GM19395 (cell line): ENCODE data around the gene JAK1.
"Not testable (repeated sequence)": the region's sequence is repeated elsewhere in the genome, so short reads cannot be mapped to it uniquely, and the experiment has no call there.

Experiments
- ATAC-seq: cut with Tn5 transposase; IDR thresholded peaks from one replicate; pipeline ENCODE4 v1.9.1; 2021; ENCODE audit warnings: mild to moderate bottlenecking, moderate library complexity; ENCODE audit not compliant: unreplicated experiment

JAK1 gene

GRCh38 chr1:64950284-64950809 is 16.0 kb downstream of the JAK1 start:
- ATAC-seq: no peak

- no peak for ATAC-seq
Measured at GRCh38 chr1:64948905-64949833, 17.2 kb downstream of the JAK1 start.

GRCh38 chr1:64948216-64948615 is 18.1 kb downstream of the JAK1 start:
- no peak for ATAC-seq

- ATAC-seq: no peak
Measured at GRCh38 chr1:64946916-64947315, 19.4 kb downstream of the JAK1 start.

DNA sequence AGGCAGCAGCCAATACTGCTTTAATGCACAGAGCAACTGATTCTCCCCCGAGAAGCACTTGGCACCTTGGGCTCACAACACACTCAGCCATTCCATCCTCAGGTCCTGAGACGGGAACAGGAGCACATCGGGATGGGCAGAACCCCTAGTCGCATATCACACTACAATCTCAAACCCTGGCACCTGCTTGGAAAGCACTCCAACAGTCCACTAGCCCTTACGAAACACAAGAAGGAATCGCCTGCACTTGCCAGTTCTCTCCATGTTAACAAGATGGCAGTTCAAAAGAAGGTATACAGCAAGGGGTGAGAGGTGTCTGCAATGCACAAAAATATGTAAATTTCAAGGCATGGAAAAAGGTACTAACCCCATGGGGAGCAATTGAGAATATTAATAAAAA is 21.4 kb downstream of the JAK1 start:
- ATAC-seq: no peak

DNA sequence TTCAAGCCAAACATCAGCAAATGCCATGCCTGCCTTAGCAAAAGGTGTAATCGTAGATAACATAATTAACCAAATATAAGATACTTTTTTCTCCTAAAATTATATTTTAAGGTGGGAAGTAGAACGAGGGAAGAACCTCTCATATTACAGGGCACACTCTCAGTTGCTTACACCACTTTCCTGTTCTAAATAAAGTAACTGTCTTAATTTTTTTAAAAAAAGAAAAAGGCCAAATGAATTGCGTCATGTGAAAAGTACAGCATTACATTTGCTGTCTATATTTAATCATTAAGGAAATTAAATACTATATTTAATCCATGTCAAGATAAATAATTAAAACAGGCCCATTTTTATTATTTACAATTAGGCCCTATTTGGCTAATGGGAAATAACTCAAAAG is 23.7 kb downstream of the JAK1 start:
- no peak for ATAC-seq

GRCh38 chr1:64942118-64942517 is 24.2 kb downstream of the JAK1 start:
- no peak for ATAC-seq

DNA sequence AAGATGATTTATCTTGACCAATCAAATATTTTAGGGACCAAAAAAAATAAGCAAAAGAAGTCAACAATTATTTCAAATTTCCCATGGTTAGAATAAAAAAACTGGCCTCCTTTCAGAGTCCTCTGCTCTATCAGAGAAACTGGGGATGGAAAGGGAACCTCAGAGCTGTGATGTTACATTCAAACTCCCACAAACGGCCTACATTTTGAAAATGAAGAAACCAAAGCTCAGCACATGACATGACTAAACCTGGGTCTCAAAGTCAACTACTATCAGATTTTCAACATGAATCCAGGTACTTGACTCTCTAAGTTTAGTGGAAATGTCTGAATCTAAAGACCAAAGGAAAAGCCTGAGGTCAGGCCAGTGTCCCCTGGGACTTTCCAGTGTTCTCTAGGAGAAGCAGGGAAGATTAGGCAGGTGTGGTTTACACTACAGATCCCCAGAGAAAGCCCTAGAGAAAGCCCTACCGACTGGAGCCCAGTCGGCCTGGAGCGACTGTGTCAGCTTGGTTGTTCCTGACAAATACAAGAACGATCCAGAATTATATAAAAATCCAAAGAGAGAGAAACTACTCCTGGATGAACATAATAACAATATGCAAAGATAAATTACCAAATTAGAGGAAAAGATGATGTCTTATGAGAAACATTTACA is 24.8 kb downstream of the JAK1 start:
- ATAC-seq: no peak

DNA sequence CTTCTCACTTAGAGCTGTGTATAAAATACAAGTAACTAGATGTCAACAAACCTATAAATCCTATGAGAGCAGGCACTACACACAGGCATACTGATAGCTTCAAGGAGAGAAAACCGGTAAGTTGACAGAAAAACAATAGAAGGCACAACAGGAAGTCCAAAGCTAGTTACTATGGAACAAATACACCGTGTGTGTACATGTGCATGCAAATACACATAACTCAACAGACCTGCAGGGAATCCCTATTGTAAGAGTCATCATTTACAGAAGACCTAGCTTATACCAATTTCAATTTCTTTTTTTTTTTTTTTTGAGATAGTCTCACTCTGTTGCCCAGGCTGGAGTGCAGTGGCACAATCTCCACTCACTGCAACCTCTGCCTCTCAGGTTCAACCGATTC is 26.3 kb downstream of the JAK1 start:
- ATAC-seq: no peak

- ATAC-seq: no peak
Measured at GRCh38 chr1:64938991-64939390, 27.4 kb downstream of the JAK1 start.

GRCh38 chr1:64936956-64937355 is 29.4 kb downstream of the JAK1 start:
- no peak for ATAC-seq

DNA sequence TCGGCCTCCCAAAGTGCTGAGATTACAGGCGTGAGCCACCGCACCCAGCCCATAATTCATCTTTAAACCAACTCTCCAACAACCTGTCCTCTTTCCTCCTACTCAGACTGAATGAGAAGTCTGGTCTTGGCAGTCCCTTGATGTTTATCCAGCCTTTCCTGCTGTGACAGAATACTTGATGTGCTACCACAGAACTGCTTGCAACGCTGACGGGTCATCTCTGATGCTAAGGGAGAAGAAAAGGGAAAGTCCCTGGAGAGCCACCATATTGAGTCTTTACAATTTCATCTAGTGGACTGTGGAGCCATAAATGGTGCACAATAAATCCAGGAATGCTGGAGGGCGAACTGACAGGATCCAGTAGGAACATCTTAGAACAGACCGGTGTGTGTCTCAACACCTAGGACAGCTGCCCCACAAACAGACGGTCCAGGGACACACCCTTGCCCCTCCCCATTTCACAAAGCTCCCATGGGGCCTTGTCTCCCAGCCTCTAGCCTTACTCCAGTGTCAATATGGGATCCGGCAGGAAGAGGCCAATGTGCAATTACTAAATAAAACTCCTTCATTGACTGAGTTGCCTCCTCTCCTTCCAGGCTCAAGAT is 30.7 kb downstream of the JAK1 start:
- no peak for ATAC-seq

GRCh38 chr1:64934878-64935275 is 31.5 kb downstream of the JAK1 start:
- ATAC-seq: no peak

DNA sequence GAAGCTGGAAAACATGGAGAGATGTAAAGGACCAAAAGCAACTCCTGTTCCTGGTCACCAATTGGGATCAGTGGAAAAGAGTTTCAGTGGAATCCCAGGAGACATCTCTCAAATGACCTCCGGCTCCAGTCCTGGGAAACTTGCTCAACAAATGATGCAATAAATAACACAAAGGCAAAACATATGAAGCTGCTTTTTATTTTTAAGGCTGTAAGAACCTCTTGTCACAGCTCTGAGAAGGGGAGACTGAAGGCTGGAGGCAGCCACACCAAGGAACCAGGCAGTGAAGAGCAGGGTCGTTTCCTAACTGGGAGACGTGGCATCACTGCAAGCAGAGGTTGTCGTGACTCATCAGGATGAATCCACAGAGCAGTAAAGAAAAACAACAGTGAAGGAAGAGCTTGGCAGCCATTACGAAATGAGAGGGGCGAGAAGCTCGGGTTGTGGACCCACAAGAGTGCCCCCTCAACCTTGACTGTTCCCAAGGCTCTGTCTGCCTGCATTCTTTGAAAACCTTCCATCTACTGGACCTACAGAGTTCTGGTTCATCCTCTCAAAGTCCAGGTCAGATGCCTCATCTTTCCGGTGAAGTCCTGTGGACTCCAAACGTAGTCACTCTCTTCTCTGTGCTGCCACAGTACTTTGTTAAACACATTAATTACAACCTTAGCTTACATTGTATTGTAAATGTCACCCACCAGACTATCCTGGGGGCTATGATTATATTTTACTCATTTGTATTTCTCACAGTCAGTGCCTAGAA is 32.1 kb downstream of the JAK1 start:
- ATAC-seq: no peak

- peak; percentile 69 for ATAC-seq
Measured at GRCh38 chr1:64933296-64934070, 32.9 kb downstream of the JAK1 start.

DNA sequence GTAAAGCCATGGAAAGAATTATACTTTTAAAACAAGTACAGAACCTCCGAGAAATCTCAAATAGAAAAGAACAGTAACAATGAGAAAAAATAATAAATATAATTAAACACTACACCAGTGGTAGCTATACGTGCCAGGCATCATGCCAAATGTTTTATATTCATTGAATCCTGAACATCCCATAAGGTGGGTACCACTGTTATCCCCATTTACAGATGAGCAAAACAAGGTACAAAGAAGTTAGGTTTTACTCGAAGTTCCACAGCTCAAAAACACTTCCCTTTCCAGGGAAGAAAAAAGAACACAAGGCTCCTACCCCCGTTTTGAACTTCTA is 33.4 kb downstream of the JAK1 start:
- no peak for ATAC-seq

DNA sequence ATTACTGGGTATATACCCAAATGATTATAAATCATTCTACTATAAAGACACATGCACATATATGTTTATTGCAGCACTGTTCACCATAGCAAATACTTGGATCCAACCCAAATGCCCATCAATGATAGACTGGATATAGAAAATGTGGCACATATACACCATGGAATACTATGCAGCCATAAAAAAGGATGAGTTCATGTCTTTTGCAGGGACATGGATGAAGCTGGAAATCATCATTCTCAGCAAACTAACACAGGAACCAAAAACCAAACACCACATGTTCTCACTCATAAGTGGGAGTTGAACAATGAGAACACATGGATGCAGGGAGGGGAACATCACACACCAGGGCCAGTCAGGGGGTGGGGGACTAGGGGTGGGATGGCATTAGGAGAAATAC is 35.7 kb downstream of the JAK1 start:
- ATAC-seq: not testable (repeated sequence)

- ATAC-seq: no peak
Measured at GRCh38 chr1:64929221-64929620, 37.1 kb downstream of the JAK1 start.

DNA sequence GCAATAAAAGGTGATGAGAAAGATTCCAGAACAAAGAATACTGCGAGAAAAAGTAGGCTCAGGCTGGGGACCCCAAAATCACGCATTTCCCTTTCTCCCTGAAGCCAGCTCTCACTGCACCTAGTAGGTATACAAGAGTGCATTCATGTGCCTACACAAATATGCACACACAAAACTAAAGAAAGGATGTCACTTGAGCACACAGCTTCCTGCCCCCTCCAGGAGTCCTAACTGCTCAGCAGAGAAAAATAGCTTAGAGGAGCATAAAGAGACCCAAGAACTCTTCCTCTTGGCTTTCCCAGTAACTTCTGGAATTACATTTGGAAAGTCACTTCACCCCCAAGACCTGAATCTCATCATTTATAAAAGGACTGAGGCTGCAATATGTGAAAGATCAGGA is 38.0 kb downstream of the JAK1 start:
- no peak for ATAC-seq

GRCh38 chr1:64925594-64925993 is 40.8 kb downstream of the JAK1 start:
- ATAC-seq: no peak
